WERI-Rb-1 (cell line): ENCODE data around the gene RSRC2.

Experiments used
- DNase-seq: peaks from one replicate; pipeline ENCODE4 v3.0.0-alpha.2; 2020
- H3K27ac ChIP-seq: fragments of 250-450 bp; sonication (Bioruptor Pico); 2 replicates; pipeline ENCODE4 v1.5.1; 2020; ENCODE audit warnings: mild to moderate bottlenecking, moderate library complexity
- H3K27me3 ChIP-seq: fragments of 250-450 bp; sonication (Bioruptor Pico); 2 replicates; pipeline ENCODE4 v1.5.1; 2021; ENCODE audit warnings: mild to moderate bottlenecking, low read depth, moderate library complexity; ENCODE audit not compliant: insufficient read depth, severe bottlenecking
- H3K36me3 ChIP-seq: fragments of 250-450 bp; sonication (Bioruptor Pico); 2 replicates; pipeline ENCODE4 v1.5.1; 2020; ENCODE audit warnings: mild to moderate bottlenecking, moderate library complexity
- H3K4me3 ChIP-seq: 2 replicates; pipeline ENCODE4 v1.5.1; 2011; ENCODE audit warnings: low read depth, mild to moderate bottlenecking, control low read depth, low read length
- H3K9me3 ChIP-seq: fragments of 250-450 bp; sonication (Bioruptor Pico); 2 replicates; pipeline ENCODE4 v1.5.1; 2021; ENCODE audit warnings: mild to moderate bottlenecking, moderate library complexity; ENCODE audit not compliant: severe bottlenecking
- TF ChIP-seq, protein P1 (sequence below): IDR thresholded peaks from 2 replicates; pipeline ENCODE4 v1.5.1; 2011; ENCODE audit warnings: low read depth, mild to moderate bottlenecking, control low read depth, inconsistent platforms, low read length

The RSRC2 gene

DNA sequence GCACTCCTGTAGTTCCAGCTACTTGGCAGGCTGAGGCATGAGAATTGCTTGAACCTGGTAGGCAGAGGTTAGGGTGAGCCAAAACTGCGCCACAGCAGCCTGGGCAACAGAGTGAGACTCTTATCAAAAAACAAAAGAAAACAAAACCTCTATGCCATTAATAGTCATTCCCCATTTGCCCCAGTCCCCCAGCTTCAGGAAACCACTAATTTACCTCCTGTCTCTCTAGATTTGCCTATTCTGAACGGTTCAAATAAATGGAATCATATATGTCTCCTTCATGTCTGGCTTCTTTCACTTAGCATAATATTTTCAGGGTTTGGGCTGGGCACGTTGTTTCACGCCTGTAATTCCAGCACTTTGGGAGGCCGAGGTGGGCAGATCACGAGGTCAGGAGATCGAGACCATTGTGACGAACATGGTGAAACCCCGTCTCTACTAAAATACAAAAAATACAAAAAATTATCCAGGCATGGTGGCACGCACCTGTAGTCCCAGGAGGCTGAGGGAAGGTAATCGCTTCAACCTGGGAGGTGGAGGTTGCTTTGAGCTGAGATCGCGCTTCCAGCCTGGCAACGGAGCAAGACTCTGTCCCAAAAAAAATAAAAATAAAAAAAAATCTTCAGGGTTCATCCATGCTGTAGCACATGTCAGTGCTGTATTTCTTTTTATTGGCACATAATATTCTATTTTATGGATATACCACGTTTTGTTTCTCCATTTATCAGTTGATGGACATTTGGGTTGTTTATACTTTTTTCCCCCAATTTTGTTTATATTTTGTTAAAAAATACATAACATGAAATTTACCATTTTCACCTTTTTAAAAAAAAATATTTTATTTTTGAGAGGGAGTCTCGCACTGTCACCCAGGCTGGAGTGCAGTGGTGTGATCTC lies 32.3 kb upstream of the RSRC2 start:
- TF ChIP-seq, protein P1, sequence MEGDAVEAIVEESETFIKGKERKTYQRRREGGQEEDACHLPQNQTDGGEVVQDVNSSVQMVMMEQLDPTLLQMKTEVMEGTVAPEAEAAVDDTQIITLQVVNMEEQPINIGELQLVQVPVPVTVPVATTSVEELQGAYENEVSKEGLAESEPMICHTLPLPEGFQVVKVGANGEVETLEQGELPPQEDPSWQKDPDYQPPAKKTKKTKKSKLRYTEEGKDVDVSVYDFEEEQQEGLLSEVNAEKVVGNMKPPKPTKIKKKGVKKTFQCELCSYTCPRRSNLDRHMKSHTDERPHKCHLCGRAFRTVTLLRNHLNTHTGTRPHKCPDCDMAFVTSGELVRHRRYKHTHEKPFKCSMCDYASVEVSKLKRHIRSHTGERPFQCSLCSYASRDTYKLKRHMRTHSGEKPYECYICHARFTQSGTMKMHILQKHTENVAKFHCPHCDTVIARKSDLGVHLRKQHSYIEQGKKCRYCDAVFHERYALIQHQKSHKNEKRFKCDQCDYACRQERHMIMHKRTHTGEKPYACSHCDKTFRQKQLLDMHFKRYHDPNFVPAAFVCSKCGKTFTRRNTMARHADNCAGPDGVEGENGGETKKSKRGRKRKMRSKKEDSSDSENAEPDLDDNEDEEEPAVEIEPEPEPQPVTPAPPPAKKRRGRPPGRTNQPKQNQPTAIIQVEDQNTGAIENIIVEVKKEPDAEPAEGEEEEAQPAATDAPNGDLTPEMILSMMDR: no peak
- no peak for DNase-seq
- peaks cover 75% of the 10 kb centered on the region for H3K36me3 ChIP-seq

GRCh38 chr12:122547330-122547729 lies 20.6 kb upstream of the RSRC2 start:
- Histone ChIP-seq H3K27ac (no peak overlapping the region), H3K36me3 (peaks cover 96% of the 10 kb centered on the region), H3K4me3 (no peak overlapping the region), H3K9me3 (no peaks in the 10 kb centered on the region), H3K27me3 (no peaks in the 10 kb centered on the region)
- no peak for DNase-seq
- TF ChIP-seq, protein P1: no peak

More for the DNA sequence above, 32.3 kb upstream of the RSRC2 start:
- Histone ChIP-seq H3K4me3 (no peak overlapping the region), H3K27ac (no peak overlapping the region), H3K27me3 (no peaks in the 10 kb centered on the region), H3K9me3 (no peaks in the 10 kb centered on the region)

- TF ChIP-seq, protein P1: no peak
- no peak for DNase-seq
- peaks cover 94% of the 10 kb centered on the region for H3K36me3 ChIP-seq
- H3K27me3 ChIP-seq: no peaks in the 10 kb centered on the region
- H3K4me3 ChIP-seq: no peak overlapping the region
- no peaks in the 10 kb centered on the region for H3K9me3 ChIP-seq
- H3K27ac ChIP-seq: no peak overlapping the region
Measured at GRCh38 chr12:122545855-122546254, 19.1 kb upstream of the RSRC2 start.

- Histone ChIP-seq H3K27ac (no peak overlapping the region), H3K27me3 (no peaks in the 10 kb centered on the region), H3K9me3 (no peaks in the 10 kb centered on the region), H3K36me3 (peaks cover 92% of the 10 kb centered on the region), H3K4me3 (no peak overlapping the region)
- DNase-seq: no peak
- TF ChIP-seq, protein P1: no peak
Measured at GRCh38 chr12:122544537-122544936, 17.8 kb upstream of the RSRC2 start.

DNA sequence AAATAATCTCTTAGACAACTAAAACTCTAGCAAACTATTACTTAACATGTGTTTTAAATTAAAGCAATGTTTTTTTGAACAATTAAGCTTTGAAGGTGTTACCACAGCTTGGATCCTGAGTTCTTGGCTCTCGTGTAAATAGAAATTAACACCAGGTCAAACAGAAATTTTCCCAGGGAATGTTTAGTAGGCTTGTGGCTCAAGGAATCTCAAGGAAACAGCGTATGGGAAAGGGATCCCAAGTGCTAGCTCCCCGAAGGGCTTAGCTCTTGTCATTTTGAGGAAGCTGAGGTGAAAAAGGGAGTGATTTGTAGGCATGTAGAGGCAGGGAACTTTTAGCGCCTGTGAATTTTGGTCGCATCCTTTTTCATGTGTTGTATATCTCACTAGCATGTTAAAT lies 11.8 kb upstream of the RSRC2 start:
- Histone ChIP-seq H3K27me3 (no peaks in the 10 kb centered on the region), H3K27ac (no peak overlapping the region), H3K9me3 (no peaks in the 10 kb centered on the region), H3K36me3 (peaks cover 90% of the 10 kb centered on the region), H3K4me3 (no peak overlapping the region)
- TF ChIP-seq, protein P1: no peak
- DNase-seq: no peak

DNA sequence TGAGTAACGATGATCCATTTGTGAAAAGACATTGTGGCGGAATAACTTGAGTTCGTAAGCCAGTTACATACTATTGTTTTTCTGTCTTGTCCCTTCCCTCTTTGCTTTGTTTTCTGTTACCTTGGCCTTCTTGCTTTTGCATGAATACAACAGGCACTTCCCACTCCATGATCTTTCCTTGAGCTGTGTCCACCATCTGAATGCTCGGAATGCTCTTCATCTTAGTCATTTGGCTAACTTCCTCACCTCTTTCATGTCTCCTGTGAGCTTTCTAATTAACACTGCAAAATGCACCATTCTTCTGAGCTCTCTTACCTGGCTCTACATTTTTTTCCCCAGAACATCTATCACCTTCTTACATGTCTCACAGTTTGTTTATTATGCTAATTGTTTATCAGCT lies 10.3 kb upstream of the RSRC2 start:
- no peaks in the 10 kb centered on the region for H3K9me3 ChIP-seq
- TF ChIP-seq, protein P1: no peak
- H3K27me3 ChIP-seq: no peaks in the 10 kb centered on the region
- no peak overlapping the region for H3K27ac ChIP-seq
- no peak overlapping the region for H3K4me3 ChIP-seq
- DNase-seq: no peak
- H3K36me3 ChIP-seq: peaks cover 85% of the 10 kb centered on the region
